ENCODE data around the gene VEPH1.

Gene VEPH1

DNA sequence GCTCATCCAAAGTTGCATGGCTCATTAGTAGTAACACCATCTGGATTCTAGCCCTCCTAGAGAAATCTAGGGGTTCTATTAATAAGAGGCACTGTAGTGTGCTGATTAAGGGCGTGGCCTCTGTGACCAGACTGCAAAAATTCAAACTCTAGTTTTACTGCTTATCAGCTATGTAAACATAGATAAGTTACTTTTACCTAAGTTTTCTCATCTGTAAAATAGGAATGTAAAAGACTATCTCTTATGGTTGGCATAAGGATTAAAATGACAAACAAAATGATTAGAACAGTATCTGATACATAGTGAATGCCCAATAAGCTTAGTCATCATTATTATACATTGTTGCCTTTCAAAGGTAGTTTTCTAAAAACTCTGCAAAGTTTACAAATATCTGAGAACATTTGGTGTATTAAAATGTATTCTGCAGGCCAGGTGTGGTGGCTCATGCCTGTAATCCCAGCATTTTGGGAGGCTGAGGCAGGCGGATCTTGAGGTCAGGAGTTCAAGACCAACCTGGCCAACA is 62.1 kb downstream of the VEPH1 start:
- DNase-seq (ENCODE audit: low read depth, low spot score), result no peak
- no peak overlapping the region for H3K27ac ChIP-seq

GRCh38 chr3:157438194-157438730 is 65.0 kb downstream of the VEPH1 start:
- DNase-seq (ENCODE audit: low read depth, low spot score), result no peak
- H3K27ac ChIP-seq, result no peak overlapping the region

DNA sequence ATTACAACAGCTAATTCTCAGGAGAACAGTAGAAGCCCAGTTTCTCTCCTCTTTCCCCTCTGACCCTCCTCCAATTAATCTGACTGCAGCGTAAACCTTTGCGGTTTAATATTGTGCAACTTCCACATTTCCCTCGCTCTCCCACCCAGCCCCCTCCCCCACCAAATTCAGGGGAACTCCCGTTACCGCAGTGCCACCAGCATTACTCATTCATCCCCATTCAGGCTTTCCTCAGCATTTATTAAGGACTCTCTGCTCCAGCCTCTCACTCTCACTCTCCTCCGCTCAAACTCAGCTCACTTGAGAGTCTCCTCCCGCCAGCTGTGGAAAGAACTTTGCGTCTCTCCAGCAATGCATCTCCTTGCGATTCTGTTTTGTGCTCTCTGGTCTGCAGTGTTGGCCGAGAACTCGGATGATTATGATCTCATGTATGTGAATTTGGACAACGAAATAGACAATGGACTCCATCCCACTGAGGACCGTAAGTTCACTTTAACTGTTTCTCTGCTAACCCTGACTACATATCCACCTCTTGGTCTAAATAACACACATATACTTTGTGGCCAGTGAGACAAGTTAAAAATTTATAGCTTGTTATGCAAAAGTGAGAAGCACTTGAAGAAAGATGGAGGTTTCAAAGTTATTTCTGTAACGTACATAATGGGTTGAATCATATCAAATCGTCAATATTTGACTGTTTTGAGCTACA is 66.5 kb downstream of the VEPH1 start, which contains the start of gene PTX3:
TSS of gene PTX3 (plus strand) at position 268 of the 709 bp plus-strand sequence. CDS start at position 352, 84 bp downstream.
- no peak for DNase-seq (ENCODE audit: low read depth, low spot score)
- H3K27ac ChIP-seq, result no peak within 1 kb of the TSS

GRCh38 chr3:157429708-157430107 is 73.5 kb downstream of the VEPH1 start:
- no peak overlapping the region for H3K27ac ChIP-seq
- no peak for DNase-seq (ENCODE audit: low read depth, low spot score)

DNA sequence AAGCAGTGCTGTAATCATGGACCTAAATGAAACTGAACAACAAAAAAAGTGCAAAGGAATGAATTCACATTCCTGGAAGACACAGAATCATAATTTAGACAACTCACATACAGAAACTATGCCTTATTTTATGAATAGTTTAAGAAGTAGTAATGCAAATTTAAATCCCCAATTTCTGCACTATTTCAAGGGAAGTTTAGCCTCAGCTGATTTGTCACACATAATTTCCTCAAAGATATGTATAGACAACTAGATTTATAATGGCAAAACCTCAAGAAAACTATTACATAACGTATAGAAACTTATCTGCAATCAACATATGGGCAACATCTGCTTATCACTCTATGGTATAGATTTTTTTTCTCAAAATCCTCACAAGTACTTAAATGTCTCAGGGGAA is 74.4 kb downstream of the VEPH1 start:
- DNase-seq (ENCODE audit: low read depth, low spot score), result no peak
- no peak overlapping the region for H3K27ac ChIP-seq

- H3K27ac ChIP-seq, result no peak overlapping the region
- DNase-seq (ENCODE audit: low read depth, low spot score), result no peak
Measured at GRCh38 chr3:157427901-157428300, 75.3 kb downstream of the VEPH1 start.

- H3K27ac ChIP-seq, result no peak overlapping the region
- no peak for DNase-seq (ENCODE audit: low read depth, low spot score)
Measured at GRCh38 chr3:157423337-157423736, 79.9 kb downstream of the VEPH1 start.

GRCh38 chr3:157420606-157421130 is 82.5 kb downstream of the VEPH1 start:
- no peak overlapping the region for H3K27ac ChIP-seq
- no peak for DNase-seq (ENCODE audit: low read depth, low spot score)

DNA sequence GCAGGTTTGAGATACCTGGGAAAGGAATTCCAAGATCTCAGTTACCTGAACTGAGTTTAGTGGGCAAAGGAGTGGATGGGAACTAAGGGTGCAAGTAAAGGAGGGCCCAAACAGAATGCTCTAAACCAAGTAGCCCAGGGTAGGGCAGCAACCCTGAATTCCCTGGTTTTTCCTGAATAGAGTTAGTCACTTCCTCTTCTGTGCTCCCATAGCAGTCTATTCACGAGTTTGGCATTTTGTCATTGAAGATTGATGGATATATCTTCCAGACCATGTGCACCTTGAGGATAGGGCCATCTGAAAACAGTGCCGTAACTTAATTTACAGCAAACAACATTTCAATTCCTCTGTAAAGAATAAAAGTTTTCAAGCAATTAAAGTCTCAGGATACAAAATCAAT is 85.1 kb downstream of the VEPH1 start:
- no peak overlapping the region for H3K27ac ChIP-seq
- DNase-seq (ENCODE audit: low read depth, low spot score), result no peak

DNA sequence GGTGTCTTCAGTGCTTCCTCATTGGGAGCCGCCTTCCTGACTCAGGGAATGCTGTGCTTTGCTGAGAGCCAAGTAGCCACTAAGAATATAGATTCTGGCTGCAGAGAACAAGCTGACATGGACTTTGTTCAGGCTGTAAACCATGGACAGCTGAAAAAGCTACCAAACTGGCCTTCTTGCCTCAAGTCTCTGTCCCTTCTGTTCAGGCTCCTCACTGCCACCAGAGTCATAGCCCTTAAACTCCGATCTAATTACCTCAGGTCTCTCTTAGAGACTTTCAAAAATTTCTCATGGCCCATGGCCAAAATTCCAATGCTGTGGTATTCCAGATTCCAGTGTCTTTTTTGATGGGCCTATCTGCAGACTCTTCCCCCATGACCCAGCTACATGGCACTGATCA is 86.0 kb downstream of the VEPH1 start:
- no peak overlapping the region for H3K27ac ChIP-seq
- DNase-seq (ENCODE audit: low read depth, low spot score), result no peak

GRCh38 chr3:157416347-157417087 is 86.7 kb downstream of the VEPH1 start:
- H3K27ac ChIP-seq, result no peak overlapping the region
- no peak for DNase-seq (ENCODE audit: low read depth, low spot score)

- no peak overlapping the region for H3K27ac ChIP-seq
- DNase-seq (ENCODE audit: low read depth, low spot score), result no peak
Measured at GRCh38 chr3:157414861-157415260, 88.4 kb downstream of the VEPH1 start.

DNA sequence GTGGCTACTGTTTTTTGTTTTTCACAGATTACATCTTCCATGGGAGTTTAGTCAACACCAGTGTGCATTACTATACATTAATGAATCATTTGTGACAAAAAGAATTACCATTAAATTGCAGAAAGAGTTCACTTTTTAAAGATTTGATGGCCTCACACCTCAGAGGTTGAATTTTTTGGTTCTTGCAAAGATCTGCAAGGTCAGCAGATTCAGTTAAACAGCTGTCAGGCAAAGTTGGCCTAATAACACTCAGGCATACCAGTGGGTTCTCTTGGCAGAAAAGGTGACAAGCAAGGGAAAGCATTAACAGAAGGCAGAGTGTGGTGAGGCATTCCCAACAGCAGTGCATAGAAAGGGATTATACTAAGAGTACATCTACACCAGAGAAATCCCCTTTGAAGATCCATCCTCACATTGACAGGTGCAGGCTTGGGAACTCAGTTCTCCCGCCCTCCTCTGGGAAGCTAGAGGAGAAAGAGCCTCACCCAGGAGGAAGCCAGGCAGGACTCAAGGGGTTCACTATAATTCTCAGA is 90.8 kb downstream of the VEPH1 start:
- H3K27ac ChIP-seq, result no peak overlapping the region
- no peak for DNase-seq (ENCODE audit: low read depth, low spot score)

- no peak for DNase-seq (ENCODE audit: low read depth, low spot score)
- H3K27ac ChIP-seq, result no peak overlapping the region
Measured at GRCh38 chr3:157410945-157411344, 92.3 kb downstream of the VEPH1 start.

- no peak for DNase-seq (ENCODE audit: low read depth, low spot score)
Measured at GRCh38 chr3:157409516-157409915, 93.7 kb downstream of the VEPH1 start.

GRCh38 chr3:157408499-157409149 is 94.6 kb downstream of the VEPH1 start:
- peak; percentile 31 for DNase-seq (ENCODE audit: low read depth, low spot score)
- peak overlapping the region; percentile 49 for H3K27ac ChIP-seq

More at GRCh38 chr3:157409516-157409915, 93.7 kb downstream of the VEPH1 start:
- peak overlapping the region; percentile 49 for H3K27ac ChIP-seq

- no peak for DNase-seq (ENCODE audit: low read depth, low spot score)
- peak overlapping the region; percentile 49 for H3K27ac ChIP-seq
Measured at GRCh38 chr3:157407769-157408168, 95.4 kb downstream of the VEPH1 start.

DNA sequence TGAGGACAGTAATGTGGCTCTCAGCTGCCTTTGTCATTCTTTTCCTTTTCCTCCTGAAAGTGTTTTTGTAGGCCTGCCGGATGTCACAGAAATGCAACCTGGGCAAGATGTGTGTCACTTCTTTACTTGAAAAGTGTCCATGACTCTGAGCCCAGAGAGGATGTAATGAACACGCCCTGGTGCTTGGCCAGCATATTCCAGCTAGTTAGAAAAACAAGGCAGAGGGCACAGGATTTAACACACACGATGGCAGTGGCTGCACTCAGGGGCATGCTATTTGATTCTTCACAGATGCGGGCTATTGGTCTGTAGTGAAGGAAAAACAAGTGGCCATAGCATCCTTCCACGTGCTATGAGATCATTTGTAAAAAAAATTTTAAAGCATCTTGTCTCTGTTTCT is 96.8 kb downstream of the VEPH1 start:
- no peak overlapping the region for H3K27ac ChIP-seq
- no peak for DNase-seq (ENCODE audit: low read depth, low spot score)

DNA sequence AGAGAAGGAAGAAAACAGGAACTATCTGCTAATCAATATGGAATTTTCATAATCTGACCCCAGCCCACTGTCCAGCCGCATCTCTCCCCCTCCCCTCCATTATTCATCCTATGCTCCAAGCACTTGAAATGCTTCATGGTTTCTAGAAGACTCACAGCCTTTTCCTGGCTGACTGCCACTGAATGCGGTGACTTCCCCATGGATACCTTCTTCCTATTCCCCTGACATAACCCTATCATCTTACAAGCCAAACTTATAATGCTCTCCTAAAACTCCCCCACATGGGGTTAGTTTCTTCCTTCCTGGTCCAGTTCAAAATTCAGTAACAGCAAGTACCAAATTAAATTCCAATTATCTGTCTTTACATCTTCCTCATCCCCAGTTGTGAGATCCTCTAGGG is 97.8 kb downstream of the VEPH1 start:
- no peak overlapping the region for H3K27ac ChIP-seq
- DNase-seq (ENCODE audit: low read depth, low spot score), result no peak

- H3K27ac ChIP-seq, result no peak overlapping the region
- no peak for DNase-seq (ENCODE audit: low read depth, low spot score)
Measured at GRCh38 chr3:157404381-157404780, 98.8 kb downstream of the VEPH1 start.
